GM12878 (cell line): ENCODE measurements around the gene RAB37. TPM values are rescaled to one million over a fixed set of nuclear protein-coding genes. Genes with fewer than 3 reads are reported as not detected.

Source experiments
- BHLHE40 ChIP-seq, 2 experiments: fragments of 450-650 bp in 1 of 2; IDR thresholded peaks; 2 replicates each; pipeline ENCODE4 v1.6.1; 2011 to 2017; ENCODE audit warnings: low read depth in 2 of 2, borderline replicate concordance in 1 of 2, improper control_type of control experiment in 1 of 2, low read length in 1 of 2, mild to moderate bottlenecking in 1 of 2
- HDAC6 ChIP-seq: fragments of 200-600 bp; sonication (generic); IDR thresholded peaks from one replicate; pipeline ENCODE4 v1.8.0; 2017; ENCODE audit warnings: antibody characterized with exemption; ENCODE audit not compliant: unreplicated experiment
- MXI1 ChIP-seq: fragments of 150-350 bp; IDR thresholded peaks from 2 replicates; pipeline ENCODE4 v1.6.1; 2011; ENCODE audit warnings: low read depth, mild to moderate bottlenecking, inconsistent platforms, low read length, improper control_type of control experiment
- NBN ChIP-seq: fragments of 450-650 bp; IDR thresholded peaks from 2 replicates; pipeline ENCODE4 v1.6.1; 2016
- NR2F1 ChIP-seq: fragments of 450-650 bp; conservative IDR thresholded peaks from 2 replicates; pipeline ENCODE4 v1.6.1; 2017; ENCODE audit warnings: mild to moderate bottlenecking
- POLR2AphosphoS5 ChIP-seq: IDR thresholded peaks from 2 replicates; pipeline ENCODE4 v1.6.1; 2011; ENCODE audit warnings: mild to moderate bottlenecking, low read length, inconsistent platforms
- TCF3 ChIP-seq: IDR thresholded peaks from 2 replicates; pipeline ENCODE4 v1.6.1; 2012; ENCODE audit warnings: low read depth, mild to moderate bottlenecking, low read length, borderline replicate concordance; ENCODE audit not compliant: insufficient read depth
- YY1 ChIP-seq: IDR thresholded peaks from 2 replicates; pipeline ENCODE4 v1.6.1; 2011; ENCODE audit warnings: low read depth, mild to moderate bottlenecking, low read length
- ZNF217 ChIP-seq: fragments of 450-650 bp; IDR thresholded peaks from 2 replicates; pipeline ENCODE4 v1.6.1; 2017; ENCODE audit warnings: antibody characterized with exemption, mild to moderate bottlenecking
- ZNF274 ChIP-seq: IDR thresholded peaks from one replicate; pipeline ENCODE4 v1.8.0; 2011; ENCODE audit not compliant: insufficient read length, insufficient read depth
- polyA plus RNA-seq, 11 experiments: library from polyadenylated mRNA; depleted of rRNA in 4 of 11; unstranded in 6 of 11; stranded (reverse) in 5 of 11; fragments of >200 nt; fragmentation: Nextera tagmentation in 4 of 11; fragmentation: Illumina TruSeq in 1 of 11; extraction: Ambion mirVana in 4 of 11; extraction: Trizol in 1 of 11; gene quantifications; 1 replicate in 1 of 11; 2 replicates in 10 of 11; pipeline versions ENCODE4 v1.2.1 to v1.2.3, GENCODE V29; 2011 to 2016; ENCODE audit warnings: inconsistent platforms in 2 of 11, missing spikeins in 2 of 11, low read depth in 1 of 11
- total RNA-seq, 4 experiments: library from RNA; depleted of rRNA in 3 of 4; stranded (reverse); fragments of >200 nt in 3 of 4; fragmentation: Illumina TruSeq in 1 of 4; extraction: Trizol in 1 of 4; gene quantifications; 2 replicates each; pipeline versions ENCODE4 v1.2.1 to v1.2.3, GENCODE V29; 2013 to 2021
- TF ChIP-seq, protein P1 (sequence below): fragments of 150-350 bp; IDR thresholded peaks from 2 replicates; pipeline ENCODE4 v1.6.1; 2014; ENCODE audit warnings: mild to moderate bottlenecking, low read depth, low read length
- TF ChIP-seq, protein P2 (sequence below): fragments of 450-650 bp; conservative IDR thresholded peaks from 2 replicates; pipeline ENCODE4 v1.6.1; 2017; ENCODE audit warnings: mild to moderate bottlenecking, moderate library complexity
- TF ChIP-seq, protein P3 (sequence below): fragments of 450-650 bp; IDR thresholded peaks from 2 replicates; pipeline ENCODE4 v1.6.1; 2017; ENCODE audit warnings: antibody characterized with exemption, mild to moderate bottlenecking, moderate library complexity
- TF ChIP-seq, protein P4 (sequence below): IDR thresholded peaks from 2 replicates; pipeline ENCODE4 v1.6.1; 2012; ENCODE audit warnings: low read depth, low read length, improper control_type of control experiment
- TF ChIP-seq, protein P5 (sequence below): fragments of 450-650 bp; formaldehyde crosslinking; IDR thresholded peaks from 2 replicates; pipeline ENCODE4 v1.5.0; 2022; ENCODE audit warnings: mild to moderate bottlenecking, missing genetic modification characterization

The RAB37 gene
- total and polyA plus RNA-seq, 10 of the 15 experiments (the other 5 are each of a cell fraction or from before 2014, with no cell fraction given): 0.48 to 5.6 (median 1.7) TPM

DNA sequence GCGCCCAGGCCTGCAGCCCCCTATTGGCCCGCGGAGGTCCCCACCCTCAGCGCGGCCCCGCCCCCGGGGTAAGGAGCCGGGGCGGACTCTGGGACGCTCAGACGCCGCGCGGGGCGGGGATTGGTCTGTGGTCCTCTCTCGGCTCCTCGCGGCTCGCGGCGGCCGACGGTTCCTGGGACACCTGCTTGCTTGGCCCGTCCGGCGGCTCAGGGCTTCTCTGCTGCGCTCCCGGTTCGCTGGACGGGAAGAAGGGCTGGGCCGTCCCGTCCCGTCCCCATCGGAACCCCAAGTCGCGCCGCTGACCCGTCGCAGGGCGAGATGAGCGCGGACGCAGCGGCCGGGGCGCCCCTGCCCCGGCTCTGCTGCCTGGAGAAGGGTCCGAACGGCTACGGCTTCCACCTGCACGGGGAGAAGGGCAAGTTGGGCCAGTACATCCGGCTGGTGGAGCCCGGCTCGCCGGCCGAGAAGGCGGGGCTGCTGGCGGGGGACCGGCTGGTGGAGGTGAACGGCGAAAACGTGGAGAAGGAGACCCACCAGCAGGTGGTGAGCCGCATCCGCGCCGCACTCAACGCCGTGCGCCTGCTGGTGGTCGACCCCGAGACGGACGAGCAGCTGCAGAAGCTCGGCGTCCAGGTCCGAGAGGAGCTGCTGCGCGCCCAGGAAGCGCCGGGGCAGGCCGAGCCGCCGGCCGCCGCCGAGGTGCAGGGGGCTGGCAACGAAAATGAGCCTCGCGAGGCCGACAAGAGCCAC, 11.6 kb downstream of the RAB37 start, which contains the start of gene NHERF1 (continued):
- no peak for TF ChIP-seq ZNF274
- TF ChIP-seq, protein P1, sequence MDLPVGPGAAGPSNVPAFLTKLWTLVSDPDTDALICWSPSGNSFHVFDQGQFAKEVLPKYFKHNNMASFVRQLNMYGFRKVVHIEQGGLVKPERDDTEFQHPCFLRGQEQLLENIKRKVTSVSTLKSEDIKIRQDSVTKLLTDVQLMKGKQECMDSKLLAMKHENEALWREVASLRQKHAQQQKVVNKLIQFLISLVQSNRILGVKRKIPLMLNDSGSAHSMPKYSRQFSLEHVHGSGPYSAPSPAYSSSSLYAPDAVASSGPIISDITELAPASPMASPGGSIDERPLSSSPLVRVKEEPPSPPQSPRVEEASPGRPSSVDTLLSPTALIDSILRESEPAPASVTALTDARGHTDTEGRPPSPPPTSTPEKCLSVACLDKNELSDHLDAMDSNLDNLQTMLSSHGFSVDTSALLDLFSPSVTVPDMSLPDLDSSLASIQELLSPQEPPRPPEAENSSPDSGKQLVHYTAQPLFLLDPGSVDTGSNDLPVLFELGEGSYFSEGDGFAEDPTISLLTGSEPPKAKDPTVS: no peak
- TF ChIP-seq BHLHE40 (IDR thresholded peaks at IDR 0.05; ENCODE audit: borderline replicate concordance in 1 of 2, low read depth in 2 of 2, low read length in 1 of 2): 0 out of 4 replicates have a peak, but pooled peaks of 1 of the 2 experiments have one; percentile 26
- TF ChIP-seq HDAC6: peak; percentile 28
- TF ChIP-seq, protein P2, sequence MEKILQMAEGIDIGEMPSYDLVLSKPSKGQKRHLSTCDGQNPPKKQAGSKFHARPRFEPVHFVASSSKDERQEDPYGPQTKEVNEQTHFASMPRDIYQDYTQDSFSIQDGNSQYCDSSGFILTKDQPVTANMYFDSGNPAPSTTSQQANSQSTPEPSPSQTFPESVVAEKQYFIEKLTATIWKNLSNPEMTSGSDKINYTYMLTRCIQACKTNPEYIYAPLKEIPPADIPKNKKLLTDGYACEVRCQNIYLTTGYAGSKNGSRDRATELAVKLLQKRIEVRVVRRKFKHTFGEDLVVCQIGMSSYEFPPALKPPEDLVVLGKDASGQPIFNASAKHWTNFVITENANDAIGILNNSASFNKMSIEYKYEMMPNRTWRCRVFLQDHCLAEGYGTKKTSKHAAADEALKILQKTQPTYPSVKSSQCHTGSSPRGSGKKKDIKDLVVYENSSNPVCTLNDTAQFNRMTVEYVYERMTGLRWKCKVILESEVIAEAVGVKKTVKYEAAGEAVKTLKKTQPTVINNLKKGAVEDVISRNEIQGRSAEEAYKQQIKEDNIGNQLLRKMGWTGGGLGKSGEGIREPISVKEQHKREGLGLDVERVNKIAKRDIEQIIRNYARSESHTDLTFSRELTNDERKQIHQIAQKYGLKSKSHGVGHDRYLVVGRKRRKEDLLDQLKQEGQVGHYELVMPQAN: peak; percentile 75
- peak; percentile 28; the same call in 1 of the 2 replicates for TF ChIP-seq NBN
- TF ChIP-seq, protein P3, sequence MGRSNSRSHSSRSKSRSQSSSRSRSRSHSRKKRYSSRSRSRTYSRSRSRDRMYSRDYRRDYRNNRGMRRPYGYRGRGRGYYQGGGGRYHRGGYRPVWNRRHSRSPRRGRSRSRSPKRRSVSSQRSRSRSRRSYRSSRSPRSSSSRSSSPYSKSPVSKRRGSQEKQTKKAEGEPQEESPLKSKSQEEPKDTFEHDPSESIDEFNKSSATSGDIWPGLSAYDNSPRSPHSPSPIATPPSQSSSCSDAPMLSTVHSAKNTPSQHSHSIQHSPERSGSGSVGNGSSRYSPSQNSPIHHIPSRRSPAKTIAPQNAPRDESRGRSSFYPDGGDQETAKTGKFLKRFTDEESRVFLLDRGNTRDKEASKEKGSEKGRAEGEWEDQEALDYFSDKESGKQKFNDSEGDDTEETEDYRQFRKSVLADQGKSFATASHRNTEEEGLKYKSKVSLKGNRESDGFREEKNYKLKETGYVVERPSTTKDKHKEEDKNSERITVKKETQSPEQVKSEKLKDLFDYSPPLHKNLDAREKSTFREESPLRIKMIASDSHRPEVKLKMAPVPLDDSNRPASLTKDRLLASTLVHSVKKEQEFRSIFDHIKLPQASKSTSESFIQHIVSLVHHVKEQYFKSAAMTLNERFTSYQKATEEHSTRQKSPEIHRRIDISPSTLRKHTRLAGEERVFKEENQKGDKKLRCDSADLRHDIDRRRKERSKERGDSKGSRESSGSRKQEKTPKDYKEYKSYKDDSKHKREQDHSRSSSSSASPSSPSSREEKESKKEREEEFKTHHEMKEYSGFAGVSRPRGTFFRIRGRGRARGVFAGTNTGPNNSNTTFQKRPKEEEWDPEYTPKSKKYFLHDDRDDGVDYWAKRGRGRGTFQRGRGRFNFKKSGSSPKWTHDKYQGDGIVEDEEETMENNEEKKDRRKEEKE: no peak
- TF ChIP-seq NR2F1: peak; percentile 43; the same call in 1 of the 2 replicates
- TF ChIP-seq ZNF217: no peak
- TF ChIP-seq, protein P4, sequence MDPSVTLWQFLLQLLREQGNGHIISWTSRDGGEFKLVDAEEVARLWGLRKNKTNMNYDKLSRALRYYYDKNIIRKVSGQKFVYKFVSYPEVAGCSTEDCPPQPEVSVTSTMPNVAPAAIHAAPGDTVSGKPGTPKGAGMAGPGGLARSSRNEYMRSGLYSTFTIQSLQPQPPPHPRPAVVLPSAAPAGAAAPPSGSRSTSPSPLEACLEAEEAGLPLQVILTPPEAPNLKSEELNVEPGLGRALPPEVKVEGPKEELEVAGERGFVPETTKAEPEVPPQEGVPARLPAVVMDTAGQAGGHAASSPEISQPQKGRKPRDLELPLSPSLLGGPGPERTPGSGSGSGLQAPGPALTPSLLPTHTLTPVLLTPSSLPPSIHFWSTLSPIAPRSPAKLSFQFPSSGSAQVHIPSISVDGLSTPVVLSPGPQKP: no peak
- TF ChIP-seq POLR2AphosphoS5: peak; percentile 94
- TF ChIP-seq, protein P5, sequence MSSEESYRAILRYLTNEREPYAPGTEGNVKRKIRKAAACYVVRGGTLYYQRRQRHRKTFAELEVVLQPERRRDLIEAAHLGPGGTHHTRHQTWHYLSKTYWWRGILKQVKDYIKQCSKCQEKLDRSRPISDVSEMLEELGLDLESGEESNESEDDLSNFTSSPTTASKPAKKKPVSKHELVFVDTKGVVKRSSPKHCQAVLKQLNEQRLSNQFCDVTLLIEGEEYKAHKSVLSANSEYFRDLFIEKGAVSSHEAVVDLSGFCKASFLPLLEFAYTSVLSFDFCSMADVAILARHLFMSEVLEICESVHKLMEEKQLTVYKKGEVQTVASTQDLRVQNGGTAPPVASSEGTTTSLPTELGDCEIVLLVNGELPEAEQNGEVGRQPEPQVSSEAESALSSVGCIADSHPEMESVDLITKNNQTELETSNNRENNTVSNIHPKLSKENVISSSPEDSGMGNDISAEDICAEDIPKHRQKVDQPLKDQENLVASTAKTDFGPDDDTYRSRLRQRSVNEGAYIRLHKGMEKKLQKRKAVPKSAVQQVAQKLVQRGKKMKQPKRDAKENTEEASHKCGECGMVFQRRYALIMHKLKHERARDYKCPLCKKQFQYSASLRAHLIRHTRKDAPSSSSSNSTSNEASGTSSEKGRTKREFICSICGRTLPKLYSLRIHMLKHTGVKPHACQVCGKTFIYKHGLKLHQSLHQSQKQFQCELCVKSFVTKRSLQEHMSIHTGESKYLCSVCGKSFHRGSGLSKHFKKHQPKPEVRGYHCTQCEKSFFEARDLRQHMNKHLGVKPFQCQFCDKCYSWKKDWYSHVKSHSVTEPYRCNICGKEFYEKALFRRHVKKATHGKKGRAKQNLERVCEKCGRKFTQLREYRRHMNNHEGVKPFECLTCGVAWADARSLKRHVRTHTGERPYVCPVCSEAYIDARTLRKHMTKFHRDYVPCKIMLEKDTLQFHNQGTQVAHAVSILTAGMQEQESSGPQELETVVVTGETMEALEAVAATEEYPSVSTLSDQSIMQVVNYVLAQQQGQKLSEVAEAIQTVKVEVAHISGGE: no peak
- TF ChIP-seq YY1: no peak
- peak; percentile 16; the same call in 1 of the 2 replicates for TF ChIP-seq TCF3
- TF ChIP-seq MXI1: peak; percentile 31; the same call in 1 of the 2 replicates
